ES-I3 (cell line): ENCODE measurements around the gene DHDH.
A peak's percentile ranks its signal among the peaks of the same experiment; 100 is the strongest.

Experiments
- H3K36me3 ChIP-seq: 2 replicates; pipeline ENCODE4 v1.6.1; 2013; ENCODE audit warnings: mild to moderate bottlenecking, low read length, control low read depth, moderate library complexity; ENCODE audit not compliant: insufficient read depth
- H3K4me1 ChIP-seq: 2 replicates; pipeline ENCODE4 v1.6.1; 2013; ENCODE audit warnings: mild to moderate bottlenecking, control low read depth, low read length; ENCODE audit not compliant: insufficient read depth
- H3K9ac ChIP-seq: 2 replicates; pipeline ENCODE4 v1.6.1; 2013; ENCODE audit warnings: low read depth, mild to moderate bottlenecking, low read length, moderate library complexity
- H3K9me3 ChIP-seq: 2 replicates; pipeline ENCODE4 v1.6.1; 2013; ENCODE audit warnings: mild to moderate bottlenecking, low read length, moderate library complexity; ENCODE audit not compliant: control insufficient read depth, insufficient read depth

DHDH gene

DNA sequence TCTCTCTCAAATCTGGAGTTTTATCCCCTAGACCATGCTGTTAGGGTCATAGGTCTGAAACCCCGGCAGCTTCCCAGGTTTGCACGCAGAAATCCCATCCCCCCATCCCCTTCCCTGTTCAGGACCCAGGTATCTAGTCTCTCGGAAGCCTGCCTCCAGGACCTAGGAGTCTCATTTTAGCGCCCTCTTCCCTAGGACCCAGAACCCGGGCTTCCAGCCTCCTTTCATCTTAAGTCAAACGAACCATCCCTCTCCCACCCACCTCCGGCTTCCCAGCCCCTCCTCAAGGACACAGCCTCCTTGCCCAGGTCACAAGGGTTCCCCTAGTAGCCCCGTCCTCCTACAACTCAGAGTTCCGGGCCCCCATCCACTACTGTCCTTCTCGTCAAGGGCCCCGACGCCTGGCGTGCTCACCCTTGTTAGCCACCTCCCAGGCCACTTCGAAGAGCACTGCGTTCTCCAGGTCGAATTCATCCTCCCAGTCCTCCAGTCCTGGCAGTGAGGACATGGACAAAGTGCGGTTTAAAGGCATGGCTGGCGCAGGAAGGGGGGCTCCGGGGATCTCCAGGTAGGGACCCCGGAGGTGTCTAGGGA, 59.2 kb downstream of the DHDH start:
- Histone ChIP-seq H3K9me3 (no peaks in the 10 kb centered on the region), H3K4me1 (peaks cover 8% of the 10 kb centered on the region; the same call in 1 of the 2 replicates), H3K36me3 (peaks cover 7% of the 10 kb centered on the region), H3K9ac (peak overlapping the region; percentile 96)

GRCh38 chr19:48993175-48994034, 59.9 kb downstream of the DHDH start, which contains the start of the genes GYS1 and RUVBL2:
Gene GYS1 (minus strand): TSS chr19:48993309. CDS start chr19:48993112, 197 bp downstream.
Gene RUVBL2 (plus strand): TSS chr19:48993887. CDS start chr19:48993912, 25 bp downstream.
- Histone ChIP-seq H3K36me3 (peaks cover 2% of the 10 kb centered on the region; the same call in 1 of the 2 replicates), H3K9ac (peak within 1 kb of the TSS; percentile 96), H3K9me3 (no peaks in the 10 kb centered on the region), H3K4me1 (peaks cover 8% of the 10 kb centered on the region; the same call in 1 of the 2 replicates)

GRCh38 chr19:48994035-48994386, 60.5 kb downstream of the DHDH start:
- Histone ChIP-seq H3K9me3 (no peaks in the 10 kb centered on the region), H3K4me1 (peaks cover 8% of the 10 kb centered on the region; the same call in 1 of the 2 replicates), H3K36me3 (no peaks in the 10 kb centered on the region), H3K9ac (peak overlapping the region; percentile 96)
